DND-41 (cell line): ENCODE measurements around the gene INAFM1.

ENCODE experiments used
- CTCF ChIP-seq: IDR thresholded peaks from 2 replicates; pipeline ENCODE4 v1.5.1; 2012; ENCODE audit warnings: borderline replicate concordance, low read length, moderate library complexity, mild to moderate bottlenecking; ENCODE audit not compliant: poor library complexity, severe bottlenecking; ENCODE audit errors: extremely low read depth
- EZH2 ChIP-seq: IDR thresholded peaks from 3 replicates; pipeline ENCODE4 v1.6.1; 2012; ENCODE audit warnings: borderline replicate concordance, low read depth, mild to moderate bottlenecking, moderate library complexity, low read length, inconsistent platforms; ENCODE audit not compliant: severe bottlenecking

- TF ChIP-seq CTCF, result no peak
- no peak for TF ChIP-seq EZH2
Measured at GRCh38 chr19:47240556-47240955, 34.1 kb upstream of the INAFM1 start.
